ENCODE data around the gene ZBED6. TPM values are rescaled to one million over a fixed set of nuclear protein-coding genes. Genes with fewer than 3 reads are reported as not detected.

Gene ZBED6
- total and polyA plus RNA-seq, 2 donors (not counting 3 experiments of a cell fraction or from before 2014, with no cell fraction given): 6.4 to 38.9 TPM

GRCh38 chr1:203781962-203782361 is 13.5 kb upstream of the ZBED6 start:
- Histone ChIP-seq H3K27ac (ENCODE audit: insufficient read depth, low read depth, low read length) (no peak overlapping the region), H4K20me1 (replicated peaks; ENCODE audit: control insufficient read depth, extremely low read depth, insufficient read depth, low read length) (no peaks in the 10 kb centered on the region), H3K4me3 (replicated peaks in 1 of 3; ENCODE audit: insufficient read depth in 1 of 3, low read depth in 1 of 3, low read length in 3 of 3) (no peak overlapping the region), H2AFZ (ENCODE audit: low read depth, low read length) (no peak overlapping the region), H3K9me3 (replicated peaks; ENCODE audit: control insufficient read depth, insufficient read depth, low read length) (no peaks in the 10 kb centered on the region), H3K79me2 (ENCODE audit: control insufficient read depth, insufficient read depth, low read length) (no peaks in the 10 kb centered on the region), H3K4me1 (ENCODE audit: control insufficient read depth, extremely low read depth, insufficient read depth, low read length) (peaks cover 3% of the 10 kb centered on the region), H3K9me1 (replicated peaks; ENCODE audit: control insufficient read depth, extremely low read depth, insufficient read depth, low read length) (no peaks in the 10 kb centered on the region), H3K9ac (replicated peaks; ENCODE audit: extremely low read depth, insufficient read depth, low read length) (no peak overlapping the region), H3K36me3 (ENCODE audit: control insufficient read depth in 2 of 2, extremely low read depth in 1 of 2, insufficient read depth in 2 of 2, low read length in 2 of 2) (no peaks in the 10 kb centered on the region), H3K27me3 (ENCODE audit: control insufficient read depth in 2 of 2, insufficient read depth in 2 of 2, low read length in 2 of 2) (peaks cover 0 to 2% of the 10 kb centered on the region in 2 experiments), H3K4me2 (ENCODE audit: insufficient read depth, low read length) (no peak overlapping the region)
- no TSS peak for BruUV-seq (replicated peaks)
- CTCF ChIA-PET: no interaction called here
- dilution Hi-C loops (cut with MboI; ENCODE audit: extremely low pct_ligation_motif_present, low sequenced_read_pairs): no loop called here
- DNase-seq (ENCODE audit: low read depth, low spot score) (no peak), FAIRE-seq (no peak)
- TF ChIP-seq JUN (IDR thresholded peaks at IDR 0.05; ENCODE audit: borderline replicate concordance, insufficient read depth, insufficient read length, low read depth) (no peak), EZH2 (IDR thresholded peaks at IDR 0.05; ENCODE audit: borderline replicate concordance, low read depth, low read length, severe bottlenecking) (no peak), GATA2 (IDR thresholded peaks at IDR 0.05; ENCODE audit: insufficient read depth, insufficient read length, low read depth, low read length) (no peak), FOS (IDR thresholded peaks at IDR 0.05; ENCODE audit: borderline replicate concordance, insufficient read depth, low read length) (no peak), CTCF (IDR thresholded peaks at IDR 0.05; ENCODE audit: extremely low read depth in 1 of 2, insufficient read depth in 1 of 2, low read depth in 1 of 2, low read length in 2 of 2) (no peak), POLR2A (IDR thresholded peaks at IDR 0.05; ENCODE audit: low read depth, low read length) (no peak), MYC (IDR thresholded peaks at IDR 0.05; ENCODE audit: low read depth, low read length) (no peak), MAX (IDR thresholded peaks at IDR 0.05; ENCODE audit: insufficient read depth, insufficient read length) (no peak), POLR2AphosphoS5 (IDR thresholded peaks at IDR 0.05; ENCODE audit: insufficient read depth, low read depth, low read length) (no peak)
- POLR2A ChIA-PET: no interaction called here
- intact Hi-C loops (cut with micrococcal nuclease): no loop called here
